ENCODE results near the gene PRR5L.

GRCh38 chr11:36412781-36413383 is 116.8 kb downstream of the PRR5L start:
- TF ChIP-seq ARNT (IDR thresholded peaks at IDR 0.05), result no peak
- TF ChIP-seq PKNOX1 (IDR thresholded peaks at IDR 0.05), result no peak
- no peak for TF ChIP-seq FOXK2 (IDR thresholded peaks at IDR 0.05)

All from HEK293T (cell line).